Astrocyte of the hippocampus (primary cell): ENCODE results near the gene MBD3L5.
"Not testable (repeated sequence)": the region's sequence is repeated elsewhere in the genome, so short reads cannot be mapped to it uniquely, and the experiment has no call there.

Experiments
- DNase-seq: peaks from one replicate; pipeline ENCODE4 v3.0.0; 2011; ENCODE audit warnings: low read depth, low spot score

MBD3L5 gene

DNA sequence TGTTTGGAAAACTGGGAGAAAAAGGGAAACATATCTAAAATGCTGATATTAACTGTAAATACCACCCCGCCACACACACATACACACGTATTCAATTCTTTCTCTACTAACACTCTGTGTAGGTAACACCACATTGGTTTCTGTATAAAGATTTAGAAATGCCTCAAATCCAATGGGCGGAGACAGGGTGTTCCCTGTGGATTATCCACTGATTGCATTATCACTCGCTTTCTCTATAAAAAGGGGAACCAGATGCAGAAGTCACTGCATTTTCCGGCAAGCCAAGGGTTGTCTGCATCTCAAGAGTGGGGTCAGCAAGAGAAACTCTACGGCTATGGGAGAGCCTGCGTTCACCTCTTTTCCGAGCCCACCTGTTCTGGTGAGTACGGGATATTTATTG, at the start of gene MBD3L5:
Gene MBD3L5 (plus strand): TSS at position 301 of the 400 bp plus-strand sequence. CDS start 34 bp downstream, at position 335.
- DNase-seq: not testable (repeated sequence)

DNA sequence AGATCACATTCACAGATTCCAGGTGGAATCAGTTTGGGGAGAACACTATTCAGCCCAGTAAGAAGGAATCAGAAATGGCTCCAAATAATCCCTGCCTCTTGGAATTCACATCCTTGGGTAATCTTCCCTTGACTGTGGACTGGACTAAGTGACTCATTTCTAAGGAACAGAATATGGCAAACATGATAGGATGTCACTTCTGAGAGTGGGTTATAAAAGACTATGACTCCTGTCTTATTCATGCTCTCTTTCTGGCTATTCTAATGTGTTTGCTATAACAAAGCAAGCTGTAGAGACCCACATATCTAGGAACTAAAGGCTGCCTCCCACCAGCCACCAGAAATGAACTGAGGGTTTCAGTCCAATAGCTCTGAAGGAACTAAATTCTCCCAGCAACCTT, 46.9 kb upstream of the MBD3L5 start:
- no peak for DNase-seq

DNA sequence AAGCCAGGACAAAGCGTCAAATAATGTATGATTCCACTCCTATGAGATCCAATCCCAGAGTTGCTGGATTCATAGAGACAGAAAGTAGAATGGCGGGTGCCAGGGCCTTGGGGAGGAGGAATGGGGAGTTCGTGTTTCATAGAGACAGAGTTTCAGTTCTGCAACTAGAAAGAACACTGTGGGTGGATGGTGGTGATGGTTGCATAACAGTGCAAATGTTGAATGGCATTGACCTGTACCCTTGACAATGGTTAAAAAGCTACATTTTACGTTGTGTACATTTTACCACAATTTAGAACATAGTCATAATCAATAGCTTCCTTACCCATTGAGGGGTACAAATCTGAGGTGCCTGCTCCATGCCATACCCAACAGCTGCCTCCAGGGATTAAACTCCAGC, 42.5 kb upstream of the MBD3L5 start:
- no peak for DNase-seq

DNA sequence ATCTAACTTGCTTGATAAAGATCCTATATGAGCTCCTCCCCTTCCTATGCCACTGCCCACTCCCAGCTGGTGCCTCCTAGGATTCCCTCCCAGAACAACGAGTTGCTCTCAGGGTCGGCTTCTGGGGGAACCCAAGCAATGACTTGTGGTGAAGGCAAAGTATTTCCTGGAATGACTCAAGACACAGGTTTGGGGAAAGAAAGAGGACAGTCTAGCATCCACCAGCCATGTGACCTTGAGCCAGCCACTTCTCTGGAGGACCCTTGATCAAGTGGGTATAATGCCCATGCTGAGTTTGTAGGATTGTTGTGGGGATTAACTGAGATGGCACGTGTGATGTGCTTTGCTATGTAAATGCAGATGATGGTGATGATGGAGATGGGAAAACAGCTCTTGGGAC, 42.1 kb upstream of the MBD3L5 start:
- DNase-seq: no peak

DNA sequence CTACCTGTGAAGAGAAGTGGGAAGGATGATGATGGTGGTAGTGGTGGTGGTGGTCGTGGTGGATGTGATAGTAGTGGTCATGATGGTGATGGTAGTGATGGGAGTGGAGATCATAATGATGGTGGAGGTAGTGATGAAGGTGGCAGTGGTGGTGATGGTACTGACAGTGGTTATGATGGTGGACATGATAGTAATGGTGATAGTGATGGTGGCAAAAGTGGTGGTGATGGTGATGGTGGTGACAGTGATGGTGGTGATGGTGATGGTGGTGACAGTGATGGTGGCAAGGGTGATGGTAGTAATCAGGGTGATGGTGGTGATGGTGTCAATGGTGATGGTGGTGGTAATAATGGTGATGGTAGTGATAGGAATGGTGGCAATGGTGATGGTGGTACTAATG, 35.3 kb upstream of the MBD3L5 start:
- no peak for DNase-seq

DNA sequence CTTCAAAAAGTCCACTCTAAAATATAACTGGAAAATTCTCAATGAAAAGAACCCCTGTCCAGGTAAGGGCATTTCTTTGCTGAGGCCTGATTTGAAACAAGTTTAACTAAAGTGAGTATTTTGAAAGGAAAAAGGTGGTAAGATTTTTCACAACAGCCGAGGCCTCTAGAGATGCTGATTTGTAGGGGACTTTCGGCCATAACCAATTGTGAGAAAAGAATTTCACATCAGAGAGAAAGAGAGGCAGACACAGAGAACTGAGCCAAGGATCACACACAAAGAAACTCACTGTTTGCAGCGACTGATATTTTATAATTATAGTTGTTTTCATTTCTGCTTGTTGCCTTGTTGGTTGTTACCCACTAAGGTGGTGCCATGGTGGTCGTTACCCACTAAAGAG, 33.6 kb upstream of the MBD3L5 start:
- no peak for DNase-seq

DNA sequence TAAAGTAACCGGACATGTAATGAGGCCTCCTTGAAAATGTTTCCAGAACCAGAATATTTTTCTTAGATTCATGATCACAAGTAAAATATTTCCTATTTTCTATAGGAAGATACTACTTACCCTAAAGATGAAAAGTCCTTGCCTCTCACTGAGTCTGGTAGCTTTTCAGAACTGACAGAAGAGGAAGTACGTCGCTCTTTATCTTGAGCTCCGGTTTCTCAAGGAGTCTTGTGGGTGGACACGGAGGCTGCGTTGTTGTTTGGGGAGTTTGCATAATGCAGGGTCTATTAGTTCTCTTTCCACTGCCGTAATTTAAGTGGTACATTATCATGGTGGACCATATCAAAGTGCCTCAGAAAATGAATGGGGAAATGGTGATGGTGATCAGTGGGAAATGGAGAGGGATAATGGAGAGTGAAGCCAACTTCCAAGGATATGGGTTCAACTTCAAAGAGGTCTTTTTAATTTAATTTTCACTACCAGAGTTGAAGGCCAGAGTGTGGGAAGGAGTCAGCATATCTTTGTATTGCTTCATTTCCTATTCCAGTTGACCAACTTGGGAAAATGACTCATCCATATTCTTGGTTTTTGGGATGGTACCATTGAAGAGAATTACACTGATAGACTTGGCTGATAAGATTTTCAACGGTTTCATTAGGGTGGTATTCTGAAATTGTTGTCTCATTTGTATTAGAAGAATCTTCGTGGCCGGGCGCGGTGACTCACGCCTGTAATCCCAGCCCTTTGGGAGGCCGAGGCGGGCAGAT, 32.5 kb upstream of the MBD3L5 start:
- DNase-seq: no peak

DNA sequence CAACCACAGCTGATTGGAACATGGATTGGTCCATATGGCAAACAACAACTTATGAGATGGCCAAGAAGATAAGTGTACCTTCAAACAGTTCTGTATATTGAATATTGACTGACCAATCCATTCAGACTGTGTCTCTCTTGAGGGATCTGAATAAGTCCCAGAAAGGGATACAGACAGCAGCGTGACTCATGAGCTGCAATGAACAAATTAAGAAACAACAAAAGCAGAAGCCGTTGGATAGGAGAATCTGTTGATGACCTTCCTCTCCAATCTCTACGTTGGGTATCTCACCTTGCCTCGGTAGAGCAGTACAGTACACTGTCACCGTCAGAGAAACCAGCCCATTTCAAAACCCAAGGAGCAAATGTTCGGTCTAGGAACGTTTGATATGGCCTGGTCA, 30.4 kb upstream of the MBD3L5 start:
- DNase-seq: no peak

DNA sequence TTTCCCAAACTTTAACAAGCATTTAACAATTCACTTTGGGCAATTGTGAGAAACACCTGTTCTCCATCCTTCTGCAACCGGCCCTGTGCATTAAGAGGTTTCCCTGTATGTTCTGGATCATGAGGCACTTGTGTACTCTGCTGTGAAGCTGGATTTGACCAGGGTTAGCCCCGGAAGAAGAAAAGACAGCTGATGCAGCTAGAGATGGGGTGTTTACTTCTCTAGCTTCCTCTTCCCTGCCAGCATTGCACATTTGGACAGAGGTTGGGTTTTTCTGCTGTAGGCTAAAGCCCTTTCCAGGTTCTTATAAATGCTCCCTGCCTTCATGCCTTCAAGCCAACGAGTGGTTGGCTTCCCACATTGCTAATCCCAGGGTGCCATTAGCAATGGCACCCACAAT, 30.0 kb upstream of the MBD3L5 start:
- DNase-seq: no peak

DNA sequence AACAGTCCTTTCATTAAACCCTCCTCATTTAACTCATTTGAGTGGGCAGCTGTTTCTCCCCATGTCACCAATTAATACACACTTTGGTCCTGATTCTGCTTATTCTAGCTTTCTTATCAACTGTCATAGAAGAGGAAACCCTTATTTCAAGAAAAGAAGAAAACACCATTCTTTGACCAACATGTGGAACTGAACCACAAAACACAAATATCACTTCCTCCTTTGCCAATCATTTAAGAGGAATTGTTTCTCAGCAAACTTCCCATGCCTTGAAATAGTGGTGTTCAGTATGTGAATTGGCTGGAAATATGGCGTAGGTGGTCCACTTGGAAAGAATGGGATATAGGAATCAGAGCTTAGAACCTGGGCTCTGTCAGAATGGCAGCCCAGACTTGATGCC, 29.6 kb upstream of the MBD3L5 start:
- no peak for DNase-seq

DNA sequence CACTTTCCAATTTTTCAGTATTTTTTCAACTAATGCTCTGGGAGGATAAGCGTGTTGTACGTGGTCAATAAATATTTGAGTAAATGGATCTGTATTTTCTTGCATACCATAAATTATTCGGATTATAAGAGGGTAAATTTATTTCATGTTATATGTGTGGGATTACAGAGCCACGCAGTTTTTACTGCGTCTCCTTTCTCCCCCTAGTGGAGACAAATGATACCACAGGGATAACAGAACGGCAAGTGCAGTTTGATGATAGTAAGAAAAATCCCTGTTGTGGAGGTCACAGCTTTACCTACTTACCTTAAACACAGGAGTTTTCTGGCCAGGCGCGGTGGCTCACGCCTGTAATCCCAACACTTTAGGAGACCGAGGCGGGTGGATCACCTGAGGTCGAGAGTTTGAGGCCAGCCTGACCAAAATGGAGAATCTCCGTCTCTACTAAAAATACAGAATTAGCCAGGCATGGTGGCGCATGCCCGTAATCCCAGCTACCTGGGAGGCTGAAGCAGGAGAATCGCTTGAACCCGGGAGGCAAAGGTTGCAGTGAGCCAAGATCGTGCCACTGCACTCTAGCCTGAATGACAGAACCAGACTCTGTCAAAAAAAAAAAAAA, 26.0 kb upstream of the MBD3L5 start:
- DNase-seq: peak; percentile 65

DNA sequence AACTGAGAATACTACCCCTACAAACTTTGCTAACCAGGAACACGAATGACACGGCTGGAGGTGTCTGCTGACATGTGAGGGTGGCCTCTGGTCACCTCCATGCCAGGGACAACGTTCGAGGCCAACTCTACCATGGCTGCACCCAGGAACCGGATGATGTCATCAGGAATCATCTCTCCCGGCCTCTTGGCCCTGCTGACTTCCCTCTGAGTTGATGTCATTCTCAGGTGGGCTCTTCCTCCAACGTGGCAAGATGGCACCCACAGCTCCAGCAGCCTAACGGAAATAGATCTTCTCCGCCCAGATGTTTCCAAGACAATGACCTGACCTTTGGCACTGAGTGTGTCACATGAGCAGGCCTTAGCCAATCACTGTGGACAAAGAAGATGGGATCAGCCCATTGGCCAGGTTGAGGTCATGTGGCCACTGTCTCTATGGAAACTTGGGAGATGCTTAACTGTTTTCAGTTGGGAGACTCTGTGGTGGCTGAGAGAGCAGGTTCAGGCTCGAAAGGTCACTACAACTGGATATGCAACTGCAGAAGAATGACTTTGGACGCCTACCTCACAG, 24.2 kb upstream of the MBD3L5 start:
- no peak for DNase-seq

DNA sequence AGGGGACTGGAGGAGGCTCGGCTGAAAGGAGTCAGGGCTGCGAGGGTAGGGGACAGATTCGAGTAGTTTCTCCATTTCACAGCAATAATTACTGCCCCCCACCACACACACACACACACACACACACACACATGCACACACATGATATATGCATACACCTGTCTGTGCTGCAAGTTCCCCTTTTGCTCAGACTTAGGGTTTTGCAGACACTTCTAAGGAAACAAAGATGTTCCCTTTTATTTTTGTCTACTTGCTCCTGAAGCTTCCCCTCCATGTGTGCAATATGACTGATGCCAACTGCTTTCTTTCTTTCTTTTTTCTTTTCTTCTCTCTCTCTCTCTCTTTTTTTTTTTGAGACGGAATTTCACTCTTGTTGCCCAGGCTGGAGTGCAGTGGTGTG, 22.5 kb upstream of the MBD3L5 start:
- no peak for DNase-seq

DNA sequence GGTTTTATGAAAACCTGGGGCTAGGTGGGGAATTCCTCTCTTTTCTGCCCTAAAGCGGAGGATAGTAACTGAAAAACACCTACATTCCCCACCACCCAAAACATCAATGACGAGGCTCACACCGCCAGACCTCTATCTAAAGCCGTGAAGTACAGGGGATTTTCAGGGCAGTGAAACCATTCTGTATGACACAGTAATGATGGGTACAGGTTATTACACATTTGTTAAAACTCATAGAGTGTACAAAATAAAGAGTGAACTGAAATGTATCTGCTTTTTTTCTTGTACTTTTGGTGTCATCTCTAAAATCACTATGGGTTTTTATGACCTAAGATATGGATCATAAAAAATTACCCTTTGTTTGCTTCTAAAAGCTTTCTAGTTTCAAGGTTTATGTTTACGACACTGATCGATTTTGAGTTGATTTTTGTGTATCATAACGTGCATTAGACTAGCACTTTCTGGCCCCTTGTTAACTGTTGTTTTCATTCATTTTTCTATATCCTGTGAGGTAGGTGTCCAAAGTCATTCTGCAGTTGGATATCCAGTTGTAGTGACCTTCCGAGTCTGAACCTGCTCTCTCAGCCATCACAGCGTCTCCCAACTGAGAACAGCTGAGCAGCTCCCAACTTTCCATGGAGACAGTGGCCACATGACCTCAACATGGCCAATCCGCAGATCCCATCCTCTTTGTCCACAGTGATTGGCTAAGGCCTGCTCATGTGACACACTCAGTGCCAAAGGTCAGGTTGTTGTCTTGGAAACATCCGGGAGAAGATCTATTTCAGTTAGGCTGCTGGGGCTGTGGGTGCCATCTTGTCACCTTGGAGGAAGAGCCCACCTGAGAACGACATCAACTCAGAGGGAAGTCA, 19.4 kb upstream of the MBD3L5 start:
- no peak for DNase-seq

DNA sequence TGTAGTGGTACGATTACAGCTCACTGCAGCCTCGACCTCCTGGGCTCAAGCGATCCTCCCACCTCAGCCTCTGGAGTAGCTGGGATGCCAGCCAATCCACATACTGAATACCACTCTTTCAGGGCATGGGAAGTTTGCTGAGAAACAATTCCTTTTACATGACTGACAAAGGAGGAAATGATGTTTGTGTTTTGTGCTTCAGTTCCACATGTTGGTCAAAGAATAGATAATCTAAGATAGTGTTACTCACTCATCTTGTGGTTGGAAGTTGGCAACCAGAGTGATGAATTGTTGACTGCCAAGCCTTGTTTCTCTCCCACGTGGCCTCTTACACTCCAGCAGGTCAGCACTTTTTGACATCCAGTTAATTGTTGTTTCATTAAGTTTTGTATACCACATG, 16.7 kb upstream of the MBD3L5 start:
- peak; percentile 6 for DNase-seq

DNA sequence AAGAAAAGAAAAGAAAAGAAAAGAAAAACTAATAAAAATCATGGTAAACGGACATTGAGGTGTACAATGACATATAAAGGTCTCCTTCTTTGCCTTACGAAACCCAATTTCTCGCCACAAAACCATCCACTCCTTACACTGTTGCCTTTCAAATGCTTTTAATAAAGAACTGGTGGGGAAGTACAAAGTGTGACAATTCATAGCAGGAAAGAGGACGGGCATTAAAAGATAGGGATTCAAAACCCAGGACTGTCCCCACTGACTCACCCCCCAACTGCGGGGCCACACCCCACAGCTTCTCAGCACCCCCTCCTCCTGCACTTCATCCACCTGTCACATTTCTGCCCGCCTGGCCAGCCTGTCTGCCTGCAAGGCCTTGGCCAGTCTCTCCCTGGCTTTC, 11.6 kb upstream of the MBD3L5 start:
- DNase-seq: no peak

DNA sequence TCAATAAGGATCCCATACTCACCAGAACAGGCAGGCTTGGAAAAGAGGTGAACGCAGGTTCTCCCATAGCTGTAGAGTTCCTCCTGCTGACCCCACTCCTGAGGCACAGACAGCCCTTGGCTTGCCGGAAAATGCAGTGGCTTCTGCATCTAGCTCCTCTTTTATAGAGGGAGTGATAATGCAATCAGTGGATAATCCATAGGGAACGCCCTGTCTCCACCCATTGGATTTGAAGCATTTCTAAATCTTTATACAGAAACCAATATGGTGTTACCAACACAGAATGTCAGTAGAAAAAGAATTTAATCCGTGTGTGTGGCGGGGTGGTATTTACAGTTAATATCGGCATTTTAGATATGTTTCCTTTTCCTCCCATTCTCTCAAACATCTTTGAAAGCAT, 9.0 kb upstream of the MBD3L5 start, which contains the start of gene MBD3L2B:
Gene MBD3L2B (minus strand): TSS at position 101 of the 400 bp plus-strand sequence. CDS start 34 bp downstream, at position 67.
- not testable (repeated sequence) for DNase-seq

DNA sequence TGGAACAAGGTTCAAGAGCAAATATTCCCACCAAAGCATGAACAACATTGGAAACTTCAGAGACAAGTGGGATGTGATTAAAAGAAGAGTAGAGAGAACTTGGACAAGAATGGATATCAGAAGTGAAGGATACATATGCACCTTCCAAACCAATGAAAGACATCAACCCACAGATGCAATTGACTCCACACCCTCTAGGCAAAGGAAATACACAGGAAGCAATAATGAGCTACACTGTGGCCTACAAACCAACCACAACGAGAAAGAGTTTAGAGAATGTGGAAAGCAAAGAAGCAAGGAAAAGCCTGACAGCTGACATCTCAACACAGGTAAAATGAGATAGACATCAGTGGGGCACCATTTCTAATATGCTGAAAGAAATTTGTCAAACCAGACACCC, 1.6 kb upstream of the MBD3L5 start:
- DNase-seq: not testable (repeated sequence)

DNA sequence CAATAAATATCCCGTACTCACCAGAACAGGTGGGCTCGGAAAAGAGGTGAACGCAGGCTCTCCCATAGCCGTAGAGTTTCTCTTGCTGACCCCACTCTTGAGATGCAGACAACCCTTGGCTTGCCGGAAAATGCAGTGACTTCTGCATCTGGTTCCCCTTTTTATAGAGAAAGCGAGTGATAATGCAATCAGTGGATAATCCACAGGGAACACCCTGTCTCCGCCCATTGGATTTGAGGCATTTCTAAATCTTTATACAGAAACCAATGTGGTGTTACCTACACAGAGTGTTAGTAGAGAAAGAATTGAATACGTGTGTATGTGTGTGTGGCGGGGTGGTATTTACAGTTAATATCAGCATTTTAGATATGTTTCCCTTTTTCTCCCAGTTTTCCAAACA, 9.7 kb downstream of the MBD3L5 start, which contains the start of gene MBD3L4:
Gene MBD3L4 (minus strand): TSS at position 101 of the 400 bp plus-strand sequence. CDS start 35 bp downstream, at position 66.
- not testable (repeated sequence) for DNase-seq

DNA sequence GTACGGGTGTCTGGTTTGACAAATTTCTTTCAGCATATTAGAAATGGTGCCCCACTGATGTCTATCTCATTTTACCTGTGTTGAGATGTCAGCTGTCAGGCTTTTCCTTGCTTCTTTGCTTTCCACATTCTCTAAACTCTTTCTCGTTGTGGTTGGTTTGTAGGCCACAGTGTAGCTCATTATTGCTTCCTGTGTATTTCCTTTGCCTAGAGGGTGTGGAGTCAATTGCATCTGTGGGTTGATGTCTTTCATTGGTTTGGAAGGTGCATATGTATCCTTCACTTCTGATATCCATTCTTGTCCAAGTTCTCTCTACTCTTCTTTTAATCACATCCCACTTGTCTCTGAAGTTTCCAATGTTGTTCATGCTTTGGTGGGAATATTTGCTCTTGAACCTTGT, 11.2 kb downstream of the MBD3L5 start:
- not testable (repeated sequence) for DNase-seq

DNA sequence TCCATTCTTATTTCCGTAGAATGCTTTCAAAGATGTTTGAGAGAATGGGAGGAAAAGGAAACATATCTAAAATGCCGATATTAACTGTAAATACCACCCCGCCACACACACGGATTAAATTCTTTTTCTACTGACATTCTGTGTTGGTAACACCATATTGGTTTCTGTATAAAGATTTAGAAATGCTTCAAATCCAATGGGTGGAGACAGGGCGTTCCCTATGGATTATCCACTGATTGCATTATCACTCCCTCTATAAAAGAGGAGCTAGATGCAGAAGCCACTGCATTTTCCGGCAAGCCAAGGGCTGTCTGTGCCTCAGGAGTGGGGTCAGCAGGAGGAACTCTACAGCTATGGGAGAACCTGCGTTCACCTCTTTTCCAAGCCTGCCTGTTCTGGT, 18.6 kb downstream of the MBD3L5 start, which contains the start of gene MBD3L2:
Gene MBD3L2 (plus strand): TSS at position 301 of the 400 bp plus-strand sequence. CDS start 53 bp downstream, at position 354.
- not testable (repeated sequence) for DNase-seq

DNA sequence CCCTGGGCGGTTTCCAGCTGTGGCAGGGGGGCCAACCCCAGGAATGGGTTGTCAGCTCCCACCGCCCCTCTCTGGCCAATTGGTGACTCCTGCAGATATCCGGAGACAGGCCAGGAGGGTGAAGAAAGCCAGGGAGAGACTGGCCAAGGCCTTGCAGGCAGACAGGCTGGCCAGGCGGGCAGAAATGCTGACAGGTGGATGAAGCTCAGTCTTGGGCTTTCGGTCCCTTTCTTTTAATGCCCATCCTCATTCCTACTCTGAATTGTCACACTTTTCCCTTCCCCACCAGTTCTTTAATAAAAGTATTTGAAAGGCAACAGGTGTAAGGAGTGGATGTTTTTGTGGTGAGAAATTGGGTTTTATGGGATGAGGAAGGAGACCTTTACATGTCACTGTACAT, 21.0 kb downstream of the MBD3L5 start:
- DNase-seq: not testable (repeated sequence)
